Loucy (cell line): Measurements from ENCODE around the gene RALGPS2.

Experiments
- H2AFZ ChIP-seq: fragments of 200-600 bp; sonication (generic); 2 replicates; pipeline ENCODE4 v1.6.0; 2016; ENCODE audit warnings: antibody characterized with exemption, mild to moderate bottlenecking, low read length, moderate library complexity
- H3F3A ChIP-seq: fragments of 200-600 bp; 2 replicates; pipeline ENCODE4 v1.6.0; 2016; ENCODE audit warnings: antibody characterized with exemption, low read depth, mild to moderate bottlenecking
- H3K27me3 ChIP-seq: fragments of 200-600 bp; sonication (generic); 2 replicates; pipeline ENCODE4 v1.6.1; 2014; ENCODE audit warnings: low read length, mild to moderate bottlenecking; ENCODE audit not compliant: insufficient read depth, poor library complexity, severe bottlenecking
- H3K36me3 ChIP-seq: fragments of 200-600 bp; sonication (generic); 2 replicates; pipeline ENCODE4 v1.6.1; 2016; ENCODE audit warnings: low read length; ENCODE audit not compliant: insufficient read depth
- H3K4me1 ChIP-seq: fragments of 200-600 bp; sonication (generic); 2 replicates; pipeline ENCODE4 v1.5.1; 2014; ENCODE audit warnings: low read length, mild to moderate bottlenecking; ENCODE audit not compliant: insufficient read depth, poor library complexity, severe bottlenecking
- H3K4me2 ChIP-seq: fragments of 200-600 bp; sonication (generic); 2 replicates; pipeline ENCODE4 v1.6.0; 2014; ENCODE audit warnings: antibody characterized with exemption, low read length, low read depth, mild to moderate bottlenecking; ENCODE audit not compliant: poor library complexity, severe bottlenecking
- H3K4me3 ChIP-seq: fragments of 200-600 bp; sonication (generic); 2 replicates; pipeline ENCODE4 v1.5.1; 2014; ENCODE audit warnings: low read length, mild to moderate bottlenecking, mixed read lengths; ENCODE audit not compliant: poor library complexity, severe bottlenecking
- H3K79me2 ChIP-seq: fragments of 200-600 bp; sonication (generic); 2 replicates; pipeline ENCODE4 v1.6.1; 2014; ENCODE audit warnings: low read length; ENCODE audit not compliant: insufficient read depth
- H3K9ac ChIP-seq: fragments of 200-600 bp; sonication (generic); 2 replicates; pipeline ENCODE4 v1.6.0; 2014; ENCODE audit warnings: mild to moderate bottlenecking, low read depth, low read length, moderate library complexity; ENCODE audit not compliant: poor library complexity, severe bottlenecking
- H3K9me2 ChIP-seq: fragments of 200-600 bp; sonication (generic); replicated peaks from 2 replicates; pipeline ENCODE4 v1.6.1; 2016; ENCODE audit warnings: low read depth, low read length, mixed read lengths
- H3K9me3 ChIP-seq: fragments of 200-600 bp; sonication (generic); 2 replicates; pipeline ENCODE4 v1.6.1; 2014; ENCODE audit warnings: mild to moderate bottlenecking, antibody characterized with exemption, low read length, low read depth; ENCODE audit not compliant: insufficient read depth
- H4K20me1 ChIP-seq: fragments of 200-600 bp; sonication (generic); 2 replicates; pipeline ENCODE4 v1.6.0; 2014; ENCODE audit warnings: antibody characterized with exemption, low read length, mild to moderate bottlenecking; ENCODE audit not compliant: insufficient read depth, poor library complexity, severe bottlenecking
- CTCF ChIP-seq: fragments of 200-600 bp; sonication (generic); conservative IDR thresholded peaks from 2 replicates; pipeline ENCODE4 v1.5.1; 2014; ENCODE audit warnings: mild to moderate bottlenecking, antibody characterized with exemption, low read length
- EZH2phosphoT487 ChIP-seq: fragments of 200-600 bp; IDR thresholded peaks from 2 replicates; pipeline ENCODE4 v1.6.1; 2018; ENCODE audit warnings: antibody characterized with exemption, mild to moderate bottlenecking, moderate library complexity, borderline replicate concordance

RALGPS2 gene

GRCh38 chr1:178862864-178863263 lies 137.8 kb downstream of the RALGPS2 start:
- Histone ChIP-seq H3K4me2 (no peak overlapping the region), H3K9me2 (no peaks in the 10 kb centered on the region), H4K20me1 (no peaks in the 10 kb centered on the region), H3K9me3 (no peaks in the 10 kb centered on the region), H3K79me2 (no peaks in the 10 kb centered on the region), H3K9ac (no peak overlapping the region), H2AFZ (no peak overlapping the region), H3K36me3 (no peaks in the 10 kb centered on the region), H3K4me1 (no peaks in the 10 kb centered on the region), H3F3A (no peaks in the 10 kb centered on the region), H3K27me3 (no peaks in the 10 kb centered on the region), H3K4me3 (no peak overlapping the region)
- TF ChIP-seq CTCF (no peak), EZH2phosphoT487 (no peak)

DNA sequence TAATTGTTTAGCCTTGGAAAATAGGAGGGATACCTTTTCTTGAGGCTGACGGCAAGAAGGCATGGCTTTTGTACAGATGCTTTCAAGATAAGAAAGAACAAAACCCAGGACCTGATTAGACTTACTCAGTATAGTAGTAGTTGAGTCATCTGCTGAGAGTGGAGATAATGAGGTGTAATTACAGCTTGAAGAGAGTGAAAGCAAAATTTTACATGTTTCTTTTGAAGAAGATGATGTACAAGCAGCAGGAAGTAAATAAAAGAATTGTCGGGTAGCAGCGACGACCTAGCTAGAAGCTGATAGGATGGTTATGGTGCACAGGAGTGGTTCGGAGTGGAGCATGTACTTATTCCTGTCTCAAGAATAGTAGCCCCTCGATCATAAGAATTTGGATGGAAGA lies 139.3 kb downstream of the RALGPS2 start:
- TF ChIP-seq EZH2phosphoT487 (no peak), CTCF (no peak)

GRCh38 chr1:178867670-178868069 lies 142.6 kb downstream of the RALGPS2 start:
- Histone ChIP-seq H2AFZ (no peak overlapping the region), H3K9me2 (no peaks in the 10 kb centered on the region), H3K9me3 (no peaks in the 10 kb centered on the region), H4K20me1 (no peaks in the 10 kb centered on the region), H3K79me2 (no peaks in the 10 kb centered on the region), H3K36me3 (no peaks in the 10 kb centered on the region), H3K9ac (no peak overlapping the region), H3K4me1 (no peaks in the 10 kb centered on the region), H3K27me3 (no peaks in the 10 kb centered on the region), H3K4me3 (no peak overlapping the region), H3F3A (no peaks in the 10 kb centered on the region), H3K4me2 (no peak overlapping the region)
- TF ChIP-seq EZH2phosphoT487 (no peak), CTCF (no peak)

More for the DNA sequence above, 139.3 kb downstream of the RALGPS2 start:
- Histone ChIP-seq H3F3A (no peaks in the 10 kb centered on the region), H3K4me1 (no peaks in the 10 kb centered on the region), H3K4me3 (no peak overlapping the region), H2AFZ (no peak overlapping the region), H3K4me2 (no peak overlapping the region), H3K27me3 (no peaks in the 10 kb centered on the region), H3K36me3 (no peaks in the 10 kb centered on the region), H3K79me2 (no peaks in the 10 kb centered on the region), H3K9ac (no peak overlapping the region), H3K9me3 (no peaks in the 10 kb centered on the region), H4K20me1 (no peaks in the 10 kb centered on the region), H3K9me2 (no peaks in the 10 kb centered on the region)
